Fibroblast of the conjunctiva (primary cell): ENCODE results near the gene EGFR.

Source experiments
- DNase-seq: peaks from one replicate; pipeline ENCODE4 v3.0.0-alpha.2; 2010; ENCODE audit warnings: low read depth

Gene EGFR

GRCh38 chr7:55127622-55128081 is 108.8 kb downstream of the EGFR start:
- peak; percentile 80 for DNase-seq

GRCh38 chr7:55128693-55129394 is 110.0 kb downstream of the EGFR start:
- no peak for DNase-seq

- DNase-seq = no peak
These were observed 111.0 kb downstream of the EGFR start for GRCh38 chr7:55129541-55130394.

GRCh38 chr7:55130395-55131141 is 111.8 kb downstream of the EGFR start:
- DNase-seq = no peak

GRCh38 chr7:55131142-55131929 is 112.5 kb downstream of the EGFR start:
- no peak for DNase-seq

- DNase-seq = no peak
These were observed 113.7 kb downstream of the EGFR start for GRCh38 chr7:55132550-55132889.

GRCh38 chr7:55132890-55133551 is 114.2 kb downstream of the EGFR start:
- peak; percentile 94 for DNase-seq

GRCh38 chr7:55133630-55134358 is 115.0 kb downstream of the EGFR start:
- peak; percentile 88 for DNase-seq

- no peak for DNase-seq
These were observed 115.5 kb downstream of the EGFR start for GRCh38 chr7:55134359-55134725.

- DNase-seq = no peak
These were observed 116.0 kb downstream of the EGFR start for GRCh38 chr7:55134786-55135185.

- DNase-seq = no peak
These were observed 116.6 kb downstream of the EGFR start for GRCh38 chr7:55135462-55135861.

- no peak for DNase-seq
These were observed 119.8 kb downstream of the EGFR start for GRCh38 chr7:55138663-55139062.

- peak; percentile 72 for DNase-seq
These were observed 121.6 kb downstream of the EGFR start for GRCh38 chr7:55140221-55140940.

GRCh38 chr7:55140941-55141278 is 122.1 kb downstream of the EGFR start:
- no peak for DNase-seq

GRCh38 chr7:55142919-55143600 is 124.2 kb downstream of the EGFR start:
- no peak for DNase-seq

GRCh38 chr7:55144333-55145317 is 125.8 kb downstream of the EGFR start:
- DNase-seq = no peak

GRCh38 chr7:55145606-55146005 is 126.8 kb downstream of the EGFR start:
- DNase-seq = no peak

- no peak for DNase-seq
These were observed 128.3 kb downstream of the EGFR start for GRCh38 chr7:55147101-55147500.
